Measurements from ENCODE around the gene CREB3.

Gene CREB3

DNA sequence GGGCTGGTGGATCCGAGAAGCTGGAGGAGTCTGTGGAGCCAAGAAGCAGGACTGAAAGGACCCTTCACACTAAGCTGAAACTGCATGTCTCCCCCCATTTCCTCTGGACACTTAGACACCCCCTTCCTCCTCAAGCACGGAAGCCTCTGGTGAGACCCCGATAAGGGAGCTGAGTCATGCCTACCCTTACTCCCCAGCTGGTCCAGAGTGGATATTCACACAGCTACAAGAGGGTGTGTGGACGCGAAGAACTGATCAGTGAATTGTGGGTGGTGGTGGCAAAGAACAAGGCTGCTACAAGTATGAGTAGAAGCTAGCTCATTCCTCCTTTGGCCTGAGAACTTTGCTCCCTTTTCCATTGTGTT, 4.8 kb upstream of the CREB3 start:
- no peak for DNase-seq

DNA sequence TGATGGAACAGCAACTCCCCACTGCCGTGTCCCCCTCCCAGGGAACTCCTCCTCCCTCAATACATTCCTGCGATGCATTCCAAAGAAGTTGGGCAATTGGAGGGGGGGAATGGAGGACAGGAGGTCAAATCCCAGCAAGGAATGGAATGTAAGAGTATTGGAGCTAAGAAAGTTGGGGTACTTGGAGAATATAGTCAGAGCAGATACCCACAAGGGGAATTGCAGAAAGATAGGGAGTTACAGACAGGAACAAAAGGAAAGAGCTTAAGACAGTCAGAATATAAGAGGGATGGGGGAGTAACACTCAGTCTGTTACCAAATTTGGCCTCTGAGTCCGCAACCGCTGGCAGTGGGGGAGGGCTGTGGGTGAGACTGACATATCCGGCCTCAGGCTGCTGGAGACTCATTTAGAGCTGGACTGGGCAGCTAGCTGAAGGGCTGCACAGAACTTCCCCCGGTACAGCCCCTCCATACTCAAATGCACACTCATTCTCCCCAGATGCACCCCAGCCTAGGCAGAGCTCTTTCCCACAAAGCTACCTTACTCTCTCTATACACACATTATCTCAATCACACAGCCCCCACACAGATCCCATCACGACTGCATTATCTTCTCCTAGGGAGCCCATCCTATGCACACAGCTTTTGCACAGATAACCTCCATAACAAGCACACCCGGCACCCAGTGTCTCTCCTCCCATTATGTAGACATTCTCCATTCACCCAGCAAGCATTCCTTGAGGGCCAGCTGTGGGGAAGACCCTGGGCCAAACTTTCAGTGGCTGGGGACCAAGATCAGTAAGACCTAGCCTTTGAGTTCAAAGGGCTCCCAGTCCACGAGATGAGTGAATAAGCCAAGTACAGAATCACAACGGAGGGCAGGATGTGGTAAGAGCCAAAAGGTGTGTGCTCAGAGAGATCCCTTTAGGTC, 4.2 kb upstream of the CREB3 start:
- peak; percentile 97 for DNase-seq

DNA sequence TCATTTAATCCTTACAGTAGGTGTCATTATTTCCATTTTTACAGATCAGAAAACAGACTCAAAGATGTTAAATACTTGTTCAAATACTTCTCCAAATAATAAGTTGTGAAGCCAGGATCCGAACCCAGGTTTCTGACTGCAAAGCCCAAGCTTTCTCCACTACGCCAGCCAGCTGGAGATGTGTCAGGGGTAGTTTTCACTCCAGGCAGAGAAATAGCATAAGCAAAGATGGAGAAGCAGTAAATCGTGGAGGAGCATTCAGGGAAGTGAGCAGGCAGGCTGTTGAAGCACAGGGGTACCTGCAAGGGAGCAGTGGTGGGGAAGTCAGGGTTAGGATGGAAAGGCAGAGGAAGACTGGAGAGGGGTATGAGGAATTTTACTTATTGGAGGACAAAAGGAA, 3.4 kb upstream of the CREB3 start:
- no peak for DNase-seq

DNA sequence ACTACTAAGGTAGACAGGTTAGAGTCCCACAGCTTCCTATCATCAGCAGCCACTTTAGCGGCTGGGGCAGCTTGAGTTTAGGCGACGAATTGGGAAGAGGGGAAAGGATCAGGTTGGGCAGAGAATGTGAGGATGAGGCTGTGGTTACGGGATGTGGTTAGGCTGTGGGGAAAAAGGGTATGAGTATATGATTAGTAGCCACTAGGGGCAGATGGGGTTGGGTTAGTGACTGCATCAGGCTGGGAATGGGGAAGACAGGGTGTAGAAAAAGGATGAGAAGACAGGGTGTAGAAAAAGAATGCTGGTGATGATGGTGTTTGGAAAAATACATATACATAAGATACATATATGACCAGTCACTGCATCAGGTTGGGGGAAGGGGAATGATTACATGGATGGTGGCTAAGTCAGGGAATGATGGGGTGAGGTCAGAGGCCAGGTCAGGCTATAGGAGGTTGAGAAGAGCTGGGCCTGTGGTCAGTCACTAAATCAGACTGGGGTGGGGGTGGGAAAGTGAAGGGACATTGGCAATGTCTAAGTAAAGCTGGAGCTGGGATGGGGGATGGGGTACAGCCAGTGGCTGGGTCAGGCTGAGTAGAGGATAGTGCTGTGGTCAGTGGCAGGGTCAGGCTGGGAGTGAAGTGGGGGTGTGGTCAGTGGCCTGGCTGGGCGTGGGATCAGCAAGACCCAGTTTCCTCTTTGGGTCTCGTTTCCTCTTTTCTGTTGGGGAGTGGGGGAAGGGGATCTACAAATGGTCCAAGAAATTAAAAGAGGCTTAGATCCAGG, 2.6 kb upstream of the CREB3 start:
- DNase-seq: peak; percentile 93

DNA sequence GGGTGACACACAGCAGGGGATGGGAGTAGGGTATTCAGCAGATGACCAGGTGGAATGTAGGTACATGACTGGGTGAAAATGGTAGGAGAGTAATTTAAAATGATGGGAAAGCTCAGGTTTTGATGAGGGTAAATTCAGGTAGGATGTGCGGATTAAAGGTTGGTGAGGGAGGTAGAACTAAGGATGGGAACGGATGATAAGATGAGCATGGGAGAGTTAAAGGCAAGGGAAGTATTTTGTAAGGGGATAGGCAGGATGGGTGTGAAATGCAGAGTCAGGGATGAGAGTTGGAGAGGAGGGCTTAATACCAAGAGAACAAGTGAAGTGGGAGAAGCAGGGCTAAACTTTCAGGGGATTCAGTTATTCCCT, 2.0 kb upstream of the CREB3 start:
- DNase-seq: no peak

DNA sequence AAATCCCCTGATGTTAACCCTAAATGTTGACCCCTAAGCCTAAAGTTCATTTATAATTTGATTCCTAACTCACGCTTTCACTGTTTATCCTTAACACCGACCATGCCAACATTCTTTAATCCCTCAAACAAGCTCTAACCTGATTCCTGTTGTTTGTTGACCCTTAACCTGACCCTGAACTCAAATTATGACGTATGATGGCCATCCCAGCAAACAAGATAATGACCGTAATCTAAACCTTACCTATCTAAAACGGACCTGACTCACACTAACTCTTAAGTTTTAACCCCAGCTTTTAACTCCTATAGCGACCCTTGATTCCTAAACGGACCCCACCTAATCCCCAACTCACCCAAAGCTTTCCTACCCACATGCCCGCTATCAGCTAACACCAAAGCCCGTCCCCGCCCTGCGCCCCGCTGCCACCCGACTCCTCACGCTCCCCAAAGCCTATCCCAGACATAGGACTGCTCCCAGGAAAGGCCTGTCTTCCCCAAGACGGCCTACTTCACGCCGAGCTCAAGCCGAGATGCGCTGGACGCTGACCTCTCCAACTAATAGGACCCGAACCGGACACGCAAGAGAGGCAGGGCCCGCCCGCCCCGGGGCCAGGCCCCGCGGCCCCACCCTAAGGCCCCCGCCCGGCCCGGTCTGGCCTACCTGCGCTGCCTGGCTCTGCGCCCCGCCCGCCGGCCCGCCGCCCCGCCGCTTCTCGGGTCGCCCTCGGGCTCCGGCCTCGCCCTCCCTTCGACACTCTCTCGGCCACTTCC, 866 bp upstream of the CREB3 start:
- DNase-seq: no peak

DNA sequence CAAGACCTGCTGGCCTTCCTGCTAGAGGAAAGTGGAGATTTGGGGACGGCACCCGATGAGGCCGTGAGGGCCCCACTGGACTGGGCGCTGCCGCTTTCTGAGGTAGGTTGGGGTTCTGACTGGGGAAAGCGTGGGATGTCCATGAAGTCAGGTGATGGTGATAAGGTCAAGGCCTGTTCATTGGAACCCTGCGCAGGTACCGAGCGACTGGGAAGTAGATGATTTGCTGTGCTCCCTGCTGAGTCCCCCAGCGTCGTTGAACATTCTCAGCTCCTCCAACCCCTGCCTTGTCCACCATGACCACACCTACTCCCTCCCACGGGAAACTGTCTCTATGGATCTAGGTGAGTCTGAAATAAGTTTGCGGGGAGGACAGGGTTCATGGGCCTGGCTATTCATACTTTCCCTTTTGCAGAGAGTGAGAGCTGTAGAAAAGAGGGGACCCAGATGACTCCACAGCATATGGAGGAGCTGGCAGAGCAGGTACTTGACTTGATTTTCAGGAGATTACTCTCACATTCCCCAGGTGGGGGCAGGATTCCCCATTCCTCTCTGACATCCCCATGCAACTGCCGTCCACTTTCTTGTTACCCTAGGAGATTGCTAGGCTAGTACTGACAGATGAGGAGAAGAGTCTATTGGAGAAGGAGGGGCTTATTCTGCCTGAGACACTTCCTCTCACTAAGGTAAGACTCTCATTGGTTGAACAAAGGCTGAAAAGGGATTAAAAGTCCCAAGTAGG, 505 bp downstream of the CREB3 start:
- DNase-seq: peak; percentile 68

DNA sequence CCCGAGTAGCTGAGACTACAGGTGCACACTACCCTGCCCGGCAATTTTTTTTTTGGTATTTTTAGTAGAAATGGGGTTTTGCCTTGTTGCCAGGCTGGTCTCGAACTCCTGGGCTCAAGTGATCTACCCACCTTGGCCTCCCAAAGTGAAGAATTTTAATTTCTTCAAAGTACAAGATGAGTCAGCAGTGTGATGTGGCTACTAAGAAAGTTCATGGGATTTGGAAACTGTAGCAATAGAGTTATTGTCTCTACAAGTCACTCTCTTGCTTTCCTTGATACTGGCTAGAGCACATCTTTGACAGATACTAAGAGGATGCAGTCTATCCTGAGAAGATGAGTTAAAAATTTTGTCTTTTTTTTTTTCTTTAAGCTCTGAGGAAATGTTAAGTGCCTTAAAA, 1.6 kb downstream of the CREB3 start:
- DNase-seq: no peak

DNA sequence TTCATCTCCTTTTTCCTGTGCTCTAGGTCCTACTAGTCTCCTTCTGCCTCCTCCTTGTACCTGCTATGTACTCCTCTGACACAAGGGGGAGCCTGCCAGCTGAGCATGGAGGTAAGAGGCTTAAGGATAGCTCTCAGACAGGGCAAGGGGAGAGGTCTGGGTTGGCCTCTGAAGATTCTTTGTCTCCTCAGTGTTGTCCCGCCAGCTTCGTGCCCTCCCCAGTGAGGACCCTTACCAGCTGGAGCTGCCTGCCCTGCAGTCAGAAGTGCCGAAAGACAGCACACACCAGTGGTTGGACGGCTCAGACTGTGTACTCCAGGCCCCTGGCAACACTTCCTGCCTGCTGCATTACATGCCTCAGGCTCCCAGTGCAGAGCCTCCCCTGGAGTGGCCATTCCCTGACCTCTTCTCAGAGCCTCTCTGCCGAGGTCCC, 3.8 kb downstream of the CREB3 start:
- peak; percentile 72 for DNase-seq

DNA sequence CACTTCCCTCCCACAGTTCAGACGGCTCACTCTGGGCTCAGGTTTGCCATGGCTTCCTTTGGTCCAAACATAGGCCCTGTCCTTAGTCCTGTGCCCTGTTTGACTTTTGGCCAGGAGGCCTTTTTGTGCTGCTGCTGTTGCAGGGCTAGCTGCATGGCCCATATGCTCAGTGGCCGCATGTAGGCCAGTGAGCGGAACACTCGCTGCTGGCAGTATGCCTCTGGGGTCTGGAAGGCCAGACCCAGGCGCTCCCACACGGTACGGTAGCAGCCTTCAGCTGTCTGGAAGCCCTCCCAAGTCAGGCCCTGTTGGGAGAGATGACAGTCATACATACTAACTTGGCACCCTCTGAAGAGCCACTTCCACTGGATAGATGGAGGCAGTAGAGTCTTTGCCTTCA, 4.7 kb downstream of the CREB3 start:
- DNase-seq: no peak

DNA sequence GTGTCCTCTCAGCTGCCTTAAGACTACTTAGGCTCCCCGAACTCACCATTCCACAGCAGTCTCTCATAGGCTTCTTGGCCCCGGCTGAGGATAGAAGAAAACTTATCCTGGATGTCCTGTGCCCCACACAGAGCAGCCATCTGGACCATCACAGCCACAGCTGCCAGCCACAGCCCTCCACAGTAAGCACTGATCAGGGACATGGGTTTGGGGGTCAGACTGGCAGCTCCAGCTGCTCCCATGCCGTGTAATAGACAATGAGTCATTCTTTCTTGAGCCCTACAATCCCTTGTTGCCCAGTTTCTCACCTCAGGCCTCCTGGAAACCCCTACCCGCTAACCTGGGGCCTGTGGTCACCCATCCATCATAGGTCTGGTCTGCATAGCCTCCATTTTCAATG, 5.7 kb downstream of the CREB3 start:
- DNase-seq: no peak

DNA sequence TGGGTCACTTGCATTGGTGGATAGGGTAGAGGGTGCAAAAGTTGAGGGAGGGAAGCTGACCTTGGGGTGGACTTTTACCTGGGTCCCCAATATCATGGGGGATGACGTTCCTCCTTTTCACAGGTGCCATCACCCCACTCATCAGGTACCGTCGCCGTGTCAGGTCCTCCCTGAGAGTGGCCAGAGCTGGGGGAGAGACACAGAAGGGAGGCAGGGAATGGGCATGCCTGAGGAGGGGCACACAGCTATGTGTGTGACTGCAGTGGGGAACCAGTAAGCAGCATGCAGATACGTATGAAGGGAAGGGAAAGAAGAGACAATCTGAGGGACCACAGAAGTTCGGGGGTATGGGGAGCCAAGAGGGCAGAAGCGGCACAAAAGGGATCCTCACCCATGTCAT, 6.5 kb downstream of the CREB3 start:
- no peak for DNase-seq

DNA sequence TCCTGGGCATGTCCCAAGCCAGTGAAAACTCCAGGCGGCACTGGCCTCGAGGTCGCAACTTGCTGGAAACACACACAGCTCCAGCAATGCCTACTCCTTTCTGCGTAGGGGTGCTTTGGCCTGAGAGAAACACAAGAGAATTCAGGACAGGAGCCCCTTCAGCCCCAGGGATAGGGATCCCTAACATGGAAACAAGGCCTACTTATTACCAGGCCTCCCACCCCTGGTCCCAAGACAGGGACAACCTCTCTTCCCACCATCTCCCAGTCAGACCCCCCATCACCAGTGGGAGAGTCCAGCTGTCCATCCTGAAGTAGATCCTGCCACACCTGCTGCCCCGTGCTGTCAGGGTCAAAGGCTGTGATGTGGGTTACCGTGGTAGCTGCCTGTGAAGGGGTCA, 7.8 kb downstream of the CREB3 start:
- DNase-seq: no peak

DNA sequence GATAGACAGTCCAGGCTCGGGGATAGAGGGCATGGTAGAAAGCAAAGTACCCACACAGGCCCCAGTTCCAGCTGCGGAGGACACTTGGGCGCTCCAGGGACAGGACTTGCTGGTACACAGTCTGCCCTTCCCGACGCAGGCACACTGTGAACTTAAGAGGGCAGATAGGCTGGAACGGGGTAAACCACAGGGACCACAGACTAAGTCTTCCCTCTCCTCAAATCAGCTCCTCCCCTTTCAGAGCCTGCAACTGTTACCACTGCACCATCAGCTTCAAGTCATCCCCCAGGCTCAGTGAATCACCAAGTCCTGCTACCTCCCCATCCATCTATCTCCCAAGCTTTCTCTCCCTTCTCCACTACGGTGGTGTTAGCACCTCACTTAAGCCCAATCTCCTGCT, 9.3 kb downstream of the CREB3 start:
- DNase-seq: no peak

DNA sequence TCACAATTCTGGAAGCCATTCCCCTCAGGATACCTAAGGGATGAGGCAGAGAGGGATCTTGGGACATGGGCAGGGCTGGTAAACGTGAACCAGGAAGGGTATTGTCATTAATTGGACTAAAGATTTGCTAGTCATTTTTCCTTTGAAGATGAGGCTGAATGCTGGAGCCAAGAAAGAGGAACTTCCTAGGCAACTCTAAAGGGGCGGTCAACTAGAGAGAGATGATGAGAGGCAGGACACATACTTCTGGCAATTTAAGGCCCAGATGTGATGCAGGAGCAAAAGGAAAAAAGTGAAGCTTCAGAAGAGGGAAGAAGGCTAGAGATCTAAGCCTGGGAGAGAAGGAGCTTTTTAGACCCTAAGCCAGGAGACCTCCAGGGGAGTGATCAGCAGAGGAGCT, 11.0 kb downstream of the CREB3 start:
- no peak for DNase-seq

DNA sequence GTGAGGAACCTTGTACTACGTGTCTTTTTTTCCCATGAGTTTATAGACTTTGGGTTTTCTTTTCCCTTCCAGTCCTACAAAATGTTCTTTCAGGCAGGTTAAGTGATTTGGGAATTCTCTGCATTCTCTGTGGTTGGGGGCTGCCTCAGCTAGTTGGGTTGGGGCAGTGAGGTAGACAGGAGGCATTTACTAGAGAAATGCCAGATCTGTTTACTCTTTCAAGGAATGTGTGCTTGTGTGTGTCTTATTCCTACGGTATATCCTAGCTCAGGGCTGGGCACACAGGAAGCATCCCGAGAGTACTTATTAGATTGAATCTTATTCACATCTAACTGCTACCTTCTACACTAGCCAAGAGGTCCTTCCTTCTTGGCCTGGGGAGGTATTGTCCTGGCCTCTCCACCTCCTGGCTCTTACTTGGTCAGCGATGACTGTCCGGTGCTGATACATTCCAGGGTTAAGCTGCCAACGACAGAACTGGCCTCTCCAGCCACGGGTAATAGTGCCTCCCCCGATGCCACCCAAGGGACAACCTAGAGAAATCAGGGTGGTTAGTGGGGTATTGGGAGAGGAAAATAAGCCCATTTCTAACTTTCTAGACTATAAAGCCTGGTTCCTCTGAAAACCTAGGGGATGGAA, 11.5 kb downstream of the CREB3 start:
- no peak for DNase-seq

DNA sequence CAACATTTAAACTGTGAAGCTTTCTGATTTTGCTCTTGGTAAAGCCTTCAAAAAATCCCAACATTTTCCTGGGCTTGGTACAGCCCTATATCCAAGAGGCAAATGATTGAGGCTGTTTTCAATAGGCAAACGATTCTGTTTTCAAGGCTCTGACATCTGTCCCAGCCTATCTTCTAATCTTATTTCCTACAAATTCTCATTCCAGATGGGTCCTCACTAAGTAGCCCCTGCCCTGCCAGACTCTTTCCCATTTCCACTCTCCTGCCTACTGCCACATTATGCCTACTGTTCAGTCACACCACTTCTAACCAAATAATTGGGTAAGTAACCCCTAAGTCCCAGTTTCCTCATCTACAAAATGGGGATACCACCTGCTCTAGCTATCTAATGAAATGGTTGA, 13.1 kb downstream of the CREB3 start:
- DNase-seq: no peak

DNA sequence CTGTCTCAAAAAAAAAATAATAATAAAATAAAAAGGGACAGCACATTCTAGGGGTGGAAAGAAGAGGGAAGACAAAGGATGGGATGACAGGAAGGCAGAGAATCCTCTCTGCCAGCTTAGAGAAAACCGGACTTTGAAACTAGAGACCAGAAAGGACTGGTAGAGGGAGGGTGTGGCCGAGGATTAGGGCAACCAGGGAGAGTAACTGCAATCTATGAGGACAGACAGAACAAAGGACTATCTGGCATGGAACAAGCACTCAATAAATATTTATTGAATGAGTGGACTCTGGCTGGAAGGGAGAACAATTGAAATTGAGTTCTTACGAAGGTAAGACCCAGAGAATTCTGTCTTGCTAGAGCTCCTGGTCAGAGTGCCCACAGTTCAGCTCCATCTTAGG, 14.1 kb downstream of the CREB3 start:
- no peak for DNase-seq

DNA sequence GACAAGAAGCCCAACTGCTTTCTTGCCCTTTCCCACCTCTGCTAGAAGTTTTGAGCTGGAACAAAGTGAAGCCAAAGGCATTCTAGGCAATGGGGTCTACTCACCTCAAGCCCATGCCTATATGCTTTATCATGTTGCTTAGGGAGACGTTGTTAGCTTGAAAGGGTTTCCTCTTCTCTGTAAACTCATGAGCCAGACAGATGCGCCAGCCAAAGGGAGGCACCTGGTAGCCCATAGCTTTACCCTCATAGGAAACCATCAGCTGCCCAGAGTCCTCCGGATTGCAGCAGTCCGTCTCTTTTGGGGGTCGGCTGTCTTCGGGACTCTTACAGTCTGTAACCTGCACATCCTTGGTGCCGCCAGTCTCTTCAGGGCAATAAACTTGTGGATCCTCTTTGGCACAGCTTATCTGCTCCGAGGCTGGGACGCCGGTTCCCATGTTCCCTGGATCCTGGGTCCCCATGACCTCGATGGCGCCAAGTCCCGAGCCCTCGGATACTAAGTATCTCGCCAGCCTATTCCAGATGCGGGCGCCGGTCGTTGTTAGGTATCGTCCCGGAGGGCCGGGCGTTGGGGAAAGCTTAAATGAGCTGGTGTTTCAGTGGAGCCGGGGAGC, 15.9 kb downstream of the CREB3 start:
- no peak for DNase-seq

DNA sequence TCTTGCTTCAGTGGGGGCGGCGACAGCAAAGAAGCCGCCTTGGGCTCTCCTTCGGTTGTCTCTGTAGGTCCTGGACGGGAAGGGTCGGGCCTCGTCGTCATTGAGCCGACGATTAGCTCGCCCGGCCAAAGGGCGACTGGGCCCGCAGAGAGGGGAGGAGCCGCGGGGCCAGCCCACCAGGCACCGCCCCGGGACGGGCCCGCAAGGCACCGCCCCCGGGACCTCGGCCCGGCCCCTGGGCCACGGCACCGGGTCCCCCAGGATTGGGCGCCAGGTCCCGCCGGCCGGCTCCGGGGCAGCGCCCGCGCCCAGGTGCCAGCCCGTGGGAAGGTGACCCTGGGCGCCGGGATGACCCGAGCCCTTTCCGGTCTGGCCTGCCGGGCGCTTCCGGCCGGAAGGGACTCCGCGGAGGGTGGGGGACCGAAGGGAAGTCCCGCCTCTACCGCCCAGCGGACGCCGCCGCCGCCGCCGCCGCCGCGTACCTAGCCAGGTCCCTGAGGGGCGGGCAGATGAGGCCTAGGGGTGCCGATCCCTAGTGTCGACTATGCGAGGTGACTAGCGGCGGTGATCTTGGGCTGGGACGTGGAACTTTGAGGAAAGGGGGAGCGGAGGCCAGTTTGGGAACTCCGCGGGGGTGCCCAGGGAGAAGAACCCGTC, 16.5 kb downstream of the CREB3 start, which contains the start of the genes GBA2 and RGP1:
GBA2 (minus strand) TSS at position 371 of the 657 bp plus-strand sequence. CDS start 524 bp downstream, outside the sequence.
RGP1 (plus strand) TSS at position 430 of the 657 bp plus-strand sequence. CDS start 469 bp downstream, outside the sequence.
- peak; percentile 53 for DNase-seq
